Liver (tissue), 9 donors: Measurements from ENCODE around the gene CLOCK. TPM values are rescaled to one million over a fixed set of nuclear protein-coding genes. Genes with fewer than 3 reads are reported as not detected.

Experiments used
- DNase-seq: peaks from one replicate; pipeline ENCODE4 v3.0.0-alpha.2; 2017; ENCODE audit warnings: low spot score
- H3K27ac ChIP-seq, 2 donors: one replicate each; pipeline ENCODE4 v1.7.0; 2013; ENCODE audit warnings: inconsistent platforms in 2 of 2, low read length in 2 of 2, control low read depth in 1 of 2, low read depth in 1 of 2, mild to moderate bottlenecking in 1 of 2
- H3K27me3 ChIP-seq, 4 donors: one replicate each; pipeline versions ENCODE4 v1.6.1 to v1.7.0; 2013; ENCODE audit warnings: low read length in 3 of 4, inconsistent platforms in 1 of 4, mild to moderate bottlenecking in 1 of 4, moderate library complexity in 1 of 4; ENCODE audit not compliant: control insufficient read depth in 4 of 4, insufficient read depth in 4 of 4
- H3K36me3 ChIP-seq, 4 donors: one replicate each; pipeline versions ENCODE4 v1.6.1 to v1.7.0; 2013; ENCODE audit warnings: low read length in 3 of 4, mild to moderate bottlenecking in 3 of 4, low read depth in 1 of 4, moderate library complexity in 1 of 4; ENCODE audit not compliant: control insufficient read depth in 4 of 4, insufficient read depth in 3 of 4
- H3K4me1 ChIP-seq, 4 donors: one replicate each; pipeline versions ENCODE4 v1.6.1 to v1.7.0; 2013; ENCODE audit warnings: low read length in 3 of 4, mild to moderate bottlenecking in 3 of 4, moderate library complexity in 1 of 4; ENCODE audit not compliant: control insufficient read depth in 4 of 4, insufficient read depth in 4 of 4
- H3K4me3 ChIP-seq, 3 donors: one replicate each; pipeline versions ENCODE4 v1.6.1 to v1.7.0; 2013; ENCODE audit warnings: low read length in 3 of 3, control low read depth in 1 of 3, low read depth in 1 of 3, mild to moderate bottlenecking in 1 of 3
- H3K9ac ChIP-seq, 2 donors: one replicate each; pipeline ENCODE4 v1.7.0; 2013; ENCODE audit warnings: low read length in 2 of 2, mild to moderate bottlenecking in 2 of 2, moderate library complexity in 2 of 2, control low read depth in 1 of 2, low read depth in 1 of 2
- H3K9me3 ChIP-seq, 4 donors: one replicate each; pipeline versions ENCODE4 v1.6.1 to v1.7.0; 2013; ENCODE audit warnings: low read length in 3 of 4; ENCODE audit not compliant: control insufficient read depth in 4 of 4
- CTCF ChIP-seq: fragments of 150-350 bp; IDR thresholded peaks from 2 replicates; pipeline ENCODE4 v1.5.1; 2017; ENCODE audit warnings: improper control_type of control experiment, low read depth, low read length; ENCODE audit not compliant: missing input control
- EGR1 ChIP-seq, 2 donors: IDR thresholded peaks; 2 replicates each; pipeline ENCODE4 v1.6.1; 2016 to 2018; ENCODE audit warnings: antibody characterized with exemption in 2 of 2, low read depth in 2 of 2
- FOXA1 ChIP-seq: IDR thresholded peaks from 2 replicates; pipeline ENCODE4 v1.6.1; 2016; ENCODE audit warnings: antibody characterized with exemption
- FOXA2 ChIP-seq: IDR thresholded peaks from 2 replicates; pipeline ENCODE4 v1.6.1; 2016; ENCODE audit warnings: antibody characterized with exemption
- GABPA ChIP-seq, 2 donors: IDR thresholded peaks in 1 of 2; conservative IDR thresholded peaks in 1 of 2; 2 replicates each; pipeline ENCODE4 v1.6.1; 2016; ENCODE audit warnings: antibody characterized with exemption in 2 of 2, mild to moderate bottlenecking in 1 of 2, moderate library complexity in 1 of 2
- HNF4A ChIP-seq, 2 donors: conservative IDR thresholded peaks; 2 replicates each; pipeline ENCODE4 v1.6.1; 2016; ENCODE audit warnings: antibody characterized with exemption in 2 of 2, mild to moderate bottlenecking in 2 of 2
- HNF4G ChIP-seq: IDR thresholded peaks from 2 replicates; pipeline ENCODE4 v1.6.1; 2016; ENCODE audit warnings: antibody characterized with exemption
- JUND ChIP-seq, 2 donors: IDR thresholded peaks; 2 replicates each; pipeline ENCODE4 v1.6.1; 2016; ENCODE audit warnings: antibody characterized with exemption in 2 of 2
- MAX ChIP-seq: IDR thresholded peaks from 2 replicates; pipeline ENCODE4 v1.6.1; 2016; ENCODE audit warnings: antibody characterized with exemption
- NR2F2 ChIP-seq: IDR thresholded peaks from 2 replicates; pipeline ENCODE4 v1.6.1; 2016; ENCODE audit warnings: antibody characterized with exemption
- RAD21 ChIP-seq, 2 donors: IDR thresholded peaks; 2 replicates each; pipeline ENCODE4 v1.6.1; 2016; ENCODE audit warnings: antibody characterized with exemption in 2 of 2, mild to moderate bottlenecking in 2 of 2
- REST ChIP-seq: IDR thresholded peaks from 2 replicates; pipeline ENCODE4 v1.6.1; 2016; ENCODE audit warnings: antibody characterized with exemption, mild to moderate bottlenecking
- RXRA ChIP-seq, 2 donors: IDR thresholded peaks; 2 replicates each; pipeline ENCODE4 v1.6.1; 2017 to 2018; ENCODE audit warnings: antibody characterized with exemption in 2 of 2, mild to moderate bottlenecking in 1 of 2
- SP1 ChIP-seq: IDR thresholded peaks from 2 replicates; pipeline ENCODE4 v1.6.1; 2018; ENCODE audit warnings: antibody characterized with exemption, mild to moderate bottlenecking
- TAF1 ChIP-seq: conservative IDR thresholded peaks from 2 replicates; pipeline ENCODE4 v1.6.1; 2016; ENCODE audit warnings: antibody characterized with exemption, mild to moderate bottlenecking
- YY1 ChIP-seq: IDR thresholded peaks from 2 replicates; pipeline ENCODE4 v1.6.1; 2016; ENCODE audit warnings: antibody characterized with exemption, mild to moderate bottlenecking
- ZBTB33 ChIP-seq: IDR thresholded peaks from 2 replicates; pipeline ENCODE4 v1.6.1; 2016; ENCODE audit warnings: antibody characterized with exemption
- WGBS: extraction: QIAGEN DNeasy Blood & Tissue Kit; methylation state at CpG from one replicate; pipeline ENCODE4 v1.1.7; 2013; 5-methylcytosine and 5-hydroxymethylcytosine counted together
- polyA plus RNA-seq, 2 donors: library from polyadenylated mRNA; stranded (reverse) in 1 of 2; unstranded in 1 of 2; fragments of 200-250 nt in 1 of 2; fragments of >200 nt in 1 of 2; fragmentation: Nextera tagmentation in 1 of 2; extraction: Ambion mirVana in 1 of 2; gene quantifications; one replicate each; pipeline versions ENCODE4 v1.2.1 to v1.2.3, GENCODE V29; 2013 to 2015
- total RNA-seq, 2 donors: library from RNA; depleted of rRNA; stranded (reverse); fragments of >200 nt; gene quantifications; one replicate each; pipeline ENCODE4 v1.2.3, GENCODE V29; 2014
- TF ChIP-seq, protein P1 (sequence below): IDR thresholded peaks from 2 replicates; pipeline ENCODE4 v1.6.1; 2016; ENCODE audit warnings: antibody characterized with exemption
- donor health status: healthy.
- donor health status: healthy.
- donor health status: healthy.
- donor health status: healthy.
- donor health status: healthy.

CLOCK gene
- total and polyA plus RNA-seq, 4 donors: 5.1 to 19.4 (median 6.1) TPM

GRCh38 chr4:55385201-55385649 is 161.5 kb downstream of the CLOCK start:
- no peaks in the 10 kb centered on the region for H3K9me3 ChIP-seq
- 81% methylated on average over 3 of the region's 3 CpGs for WGBS
- no peaks in the 10 kb centered on the region for H3K4me1 ChIP-seq
- DNase-seq: no peak
- no peaks in the 10 kb centered on the region for H3K27me3 ChIP-seq
- H3K27ac ChIP-seq: no peak overlapping the region
- H3K4me3 ChIP-seq: no peak overlapping the region
- TF ChIP-seq YY1: no peak
- TF ChIP-seq JUND (IDR thresholded peaks at IDR 0.05): no peak
- no peak for TF ChIP-seq FOXA1
- TF ChIP-seq CTCF: no peak
- TF ChIP-seq EGR1 (IDR thresholded peaks at IDR 0.05; ENCODE audit: low read depth in 2 of 2): no peak
- no peaks in the 10 kb centered on the region for H3K36me3 ChIP-seq
- H3K9ac ChIP-seq: no peak overlapping the region

DNA sequence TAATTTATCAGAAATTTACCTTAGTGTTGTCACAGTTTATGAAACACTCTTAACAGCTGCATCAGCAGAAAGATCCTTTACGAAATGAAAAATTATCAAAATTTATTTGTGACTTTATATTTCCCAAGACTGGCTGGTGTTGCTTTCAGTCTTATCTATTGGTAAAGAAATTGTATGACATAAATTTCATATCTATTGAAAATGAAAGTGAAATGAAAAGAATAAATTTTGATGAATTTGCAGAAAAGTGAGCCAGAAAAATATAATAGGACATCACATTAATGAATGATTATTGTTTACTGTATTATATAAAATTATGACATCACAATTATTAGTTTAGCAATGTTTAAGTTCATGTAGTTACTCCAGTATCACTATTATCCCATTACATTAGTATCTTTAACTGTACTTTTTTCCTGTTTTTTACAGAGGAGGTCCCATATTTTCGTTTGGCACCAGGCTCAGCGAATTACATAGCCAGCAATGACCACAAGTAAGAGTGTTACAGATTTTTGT is 164.2 kb downstream of the CLOCK start:
- Histone ChIP-seq H3K9me3 (no peaks in the 10 kb centered on the region), H3K4me1 (no peaks in the 10 kb centered on the region), H3K9ac (no peak overlapping the region), H3K27ac (no peak overlapping the region), H3K27me3 (no peaks in the 10 kb centered on the region), H3K36me3 (no peaks in the 10 kb centered on the region), H3K4me3 (no peak overlapping the region)
- TF ChIP-seq HNF4A (conservative IDR thresholded peaks at IDR 0.05) (no peak), HNF4G (no peak), TAF1 (no peak), YY1 (no peak), RAD21 (IDR thresholded peaks at IDR 0.05) (no peak), FOXA2 (no peak), NR2F2 (no peak), SP1 (no peak), FOXA1 (no peak), REST (no peak), EGR1 (IDR thresholded peaks at IDR 0.05; ENCODE audit: low read depth in 2 of 2) (no peak), MAX (no peak), CTCF (no peak), JUND (IDR thresholded peaks at IDR 0.05) (no peak), GABPA (IDR thresholded peaks at IDR 0.05 in 1 of 2, conservative IDR thresholded peaks at IDR 0.05 in 1 of 2) (no peak), ZBTB33 (no peak), RXRA (IDR thresholded peaks at IDR 0.05) (no peak)
- TF ChIP-seq, protein P1, sequence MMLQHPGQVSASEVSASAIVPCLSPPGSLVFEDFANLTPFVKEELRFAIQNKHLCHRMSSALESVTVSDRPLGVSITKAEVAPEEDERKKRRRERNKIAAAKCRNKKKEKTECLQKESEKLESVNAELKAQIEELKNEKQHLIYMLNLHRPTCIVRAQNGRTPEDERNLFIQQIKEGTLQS: no peak
- no peak for DNase-seq
- WGBS: 82% methylated on average over 3 of the region's 3 CpGs
